Endothelial cell of umbilical vein (primary cell): Measurements from ENCODE around the gene RPS21.

Experiments
- EZH2 ChIP-seq: IDR thresholded peaks from 2 replicates; pipeline ENCODE4 v1.6.1; 2012; ENCODE audit warnings: borderline replicate concordance, low read depth, mild to moderate bottlenecking, moderate library complexity, low read length, inconsistent platforms; ENCODE audit not compliant: severe bottlenecking
- FOS ChIP-seq: IDR thresholded peaks from 2 replicates; pipeline ENCODE4 v1.6.1; 2011; ENCODE audit warnings: mild to moderate bottlenecking, low read length, moderate library complexity, borderline replicate concordance; ENCODE audit not compliant: insufficient read depth
- GATA2 ChIP-seq: IDR thresholded peaks from 2 replicates; pipeline ENCODE4 v1.7.0; 2011; ENCODE audit warnings: low read depth, mild to moderate bottlenecking, moderate library complexity, mixed read lengths, low read length; ENCODE audit not compliant: insufficient read length, insufficient read depth
- POLR2A ChIP-seq: IDR thresholded peaks from 2 replicates; pipeline ENCODE4 v1.6.1; 2012; ENCODE audit warnings: low read depth, mild to moderate bottlenecking, control low read depth, low read length
- POLR2AphosphoS5 ChIP-seq: IDR thresholded peaks from 2 replicates; pipeline ENCODE4 v1.6.1; 2012; ENCODE audit warnings: low read depth, mild to moderate bottlenecking, control low read depth, low read length, moderate library complexity; ENCODE audit not compliant: insufficient read depth
- TF ChIP-seq, protein P1 (sequence below), 2 donors: IDR thresholded peaks; 1 replicate in 1 of 2; 2 replicates in 1 of 2; pipeline ENCODE4 v1.5.1; 2011; ENCODE audit warnings: low read length in 2 of 2, mild to moderate bottlenecking in 2 of 2, moderate library complexity in 2 of 2, control low read depth in 1 of 2, inconsistent platforms in 1 of 2, low read depth in 1 of 2; ENCODE audit not compliant: insufficient read depth in 1 of 2; ENCODE audit errors: extremely low read depth in 1 of 2
- TF ChIP-seq, protein P2 (sequence below): IDR thresholded peaks from 2 replicates; pipeline ENCODE4 v1.6.1; 2011; ENCODE audit not compliant: insufficient read depth, insufficient read length

DNA sequence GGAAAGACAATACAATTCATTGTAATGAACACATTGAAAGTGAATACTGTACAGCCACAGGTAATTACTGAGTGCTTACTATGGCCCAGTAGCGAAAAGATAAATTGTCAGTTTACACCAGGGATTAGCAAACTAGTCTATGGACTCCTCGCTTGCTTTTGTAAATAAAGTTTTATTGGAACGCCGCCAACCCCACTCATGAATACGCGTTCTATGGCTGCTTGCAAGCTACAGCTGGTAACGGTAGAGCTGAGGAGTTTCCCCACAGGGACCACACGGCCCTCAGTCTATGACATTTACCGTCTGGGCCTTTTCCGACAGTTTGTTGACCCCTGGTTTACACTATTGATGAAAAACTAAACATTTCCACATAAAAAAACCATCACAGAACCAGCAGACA, 44.0 kb upstream of the RPS21 start:
- TF ChIP-seq, protein P1, sequence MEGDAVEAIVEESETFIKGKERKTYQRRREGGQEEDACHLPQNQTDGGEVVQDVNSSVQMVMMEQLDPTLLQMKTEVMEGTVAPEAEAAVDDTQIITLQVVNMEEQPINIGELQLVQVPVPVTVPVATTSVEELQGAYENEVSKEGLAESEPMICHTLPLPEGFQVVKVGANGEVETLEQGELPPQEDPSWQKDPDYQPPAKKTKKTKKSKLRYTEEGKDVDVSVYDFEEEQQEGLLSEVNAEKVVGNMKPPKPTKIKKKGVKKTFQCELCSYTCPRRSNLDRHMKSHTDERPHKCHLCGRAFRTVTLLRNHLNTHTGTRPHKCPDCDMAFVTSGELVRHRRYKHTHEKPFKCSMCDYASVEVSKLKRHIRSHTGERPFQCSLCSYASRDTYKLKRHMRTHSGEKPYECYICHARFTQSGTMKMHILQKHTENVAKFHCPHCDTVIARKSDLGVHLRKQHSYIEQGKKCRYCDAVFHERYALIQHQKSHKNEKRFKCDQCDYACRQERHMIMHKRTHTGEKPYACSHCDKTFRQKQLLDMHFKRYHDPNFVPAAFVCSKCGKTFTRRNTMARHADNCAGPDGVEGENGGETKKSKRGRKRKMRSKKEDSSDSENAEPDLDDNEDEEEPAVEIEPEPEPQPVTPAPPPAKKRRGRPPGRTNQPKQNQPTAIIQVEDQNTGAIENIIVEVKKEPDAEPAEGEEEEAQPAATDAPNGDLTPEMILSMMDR (IDR thresholded peaks at IDR 0.05; ENCODE audit: extremely low read depth in 1 of 2, insufficient read depth in 1 of 2, low read depth in 1 of 2, low read length in 2 of 2), result no peak
- TF ChIP-seq EZH2 (no peak), GATA2 (no peak), POLR2A (no peak), FOS (no peak), POLR2AphosphoS5 (no peak)
- TF ChIP-seq, protein P2, sequence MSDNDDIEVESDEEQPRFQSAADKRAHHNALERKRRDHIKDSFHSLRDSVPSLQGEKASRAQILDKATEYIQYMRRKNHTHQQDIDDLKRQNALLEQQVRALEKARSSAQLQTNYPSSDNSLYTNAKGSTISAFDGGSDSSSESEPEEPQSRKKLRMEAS, result no peak
